GM18858 (cell line): ENCODE results near the gene MAMSTR.

Source experiments
- ATAC-seq: cut with Tn5 transposase; IDR thresholded peaks from one replicate; pipeline ENCODE4 v1.9.1; 2021; ENCODE audit not compliant: unreplicated experiment

MAMSTR gene

DNA sequence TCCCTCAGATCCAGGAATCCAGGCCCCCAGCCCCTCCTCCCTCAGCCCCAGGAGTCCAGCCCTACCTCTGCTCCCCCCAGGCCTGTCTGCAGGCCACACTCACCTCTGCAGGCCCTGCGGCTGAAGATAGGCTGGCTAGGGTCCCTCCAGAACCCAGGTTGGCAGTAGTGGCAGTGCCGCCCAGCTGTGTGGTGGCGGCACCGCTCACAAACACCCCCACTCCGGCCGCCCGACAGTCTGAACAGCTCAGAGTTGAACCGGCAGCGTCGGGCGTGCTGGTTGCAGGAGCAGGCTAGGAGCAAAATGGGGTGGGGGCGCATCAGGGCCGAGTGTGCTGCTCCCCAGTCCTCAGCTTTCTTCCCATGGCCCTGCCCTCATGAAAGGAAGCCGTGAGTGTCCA lies 55.0 kb downstream of the MAMSTR start:
- no peak for ATAC-seq

DNA sequence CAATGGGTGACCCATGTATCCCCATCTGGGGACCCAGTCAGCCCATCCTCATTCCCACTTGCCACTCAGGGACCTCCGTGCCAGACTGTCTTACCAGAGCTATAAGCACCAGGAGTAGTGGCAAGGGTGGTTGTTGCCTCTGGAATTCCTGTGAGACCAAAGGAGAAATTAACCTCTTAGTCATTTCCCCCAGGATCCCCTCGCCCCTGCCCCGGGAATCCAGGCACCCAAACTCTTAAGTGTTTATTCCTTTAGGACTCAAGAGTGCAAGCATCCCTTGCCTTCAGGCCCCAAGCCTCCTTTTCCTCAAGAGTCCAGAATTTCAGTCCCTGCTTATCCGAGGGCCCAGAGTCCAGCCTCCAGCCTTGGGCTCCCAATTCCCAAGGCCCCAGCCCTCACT lies 55.9 kb downstream of the MAMSTR start:
- no peak for ATAC-seq
